ENCODE results near the gene S100A16.

DNA sequence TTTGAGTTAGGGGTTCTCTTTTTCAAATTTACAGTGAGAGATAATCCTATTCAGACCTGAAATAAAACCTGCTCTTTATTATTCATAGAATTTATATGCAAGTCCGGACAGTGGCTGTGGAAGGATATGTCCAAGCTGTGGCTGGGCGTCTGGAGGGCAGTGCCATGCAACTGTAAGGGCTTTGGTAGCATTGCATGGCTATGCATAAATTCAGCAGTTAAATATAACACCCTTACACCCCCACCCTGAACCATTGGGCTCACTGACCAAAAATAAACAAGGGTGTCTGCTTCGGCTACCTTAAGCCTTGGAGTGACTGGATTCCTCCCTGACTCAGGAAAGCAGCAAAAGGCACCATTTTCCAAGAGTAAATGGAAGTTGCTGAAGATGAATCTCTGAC lies 26.3 kb upstream of the S100A16 start:
- TF ChIP-seq GATA3 (IDR thresholded peaks at IDR 0.05; ENCODE audit: low read depth, low read length) (no peak), GATA2 (IDR thresholded peaks at IDR 0.05; ENCODE audit: low read depth, low read length) (no peak)
